ENCODE data around the gene THPO. TPM values are rescaled to one million over a fixed set of nuclear protein-coding genes. Genes with fewer than 3 reads are reported as not detected.

THPO gene
- 0.35 and 0.69 TPM in 2 replicates for total RNA-seq

DNA sequence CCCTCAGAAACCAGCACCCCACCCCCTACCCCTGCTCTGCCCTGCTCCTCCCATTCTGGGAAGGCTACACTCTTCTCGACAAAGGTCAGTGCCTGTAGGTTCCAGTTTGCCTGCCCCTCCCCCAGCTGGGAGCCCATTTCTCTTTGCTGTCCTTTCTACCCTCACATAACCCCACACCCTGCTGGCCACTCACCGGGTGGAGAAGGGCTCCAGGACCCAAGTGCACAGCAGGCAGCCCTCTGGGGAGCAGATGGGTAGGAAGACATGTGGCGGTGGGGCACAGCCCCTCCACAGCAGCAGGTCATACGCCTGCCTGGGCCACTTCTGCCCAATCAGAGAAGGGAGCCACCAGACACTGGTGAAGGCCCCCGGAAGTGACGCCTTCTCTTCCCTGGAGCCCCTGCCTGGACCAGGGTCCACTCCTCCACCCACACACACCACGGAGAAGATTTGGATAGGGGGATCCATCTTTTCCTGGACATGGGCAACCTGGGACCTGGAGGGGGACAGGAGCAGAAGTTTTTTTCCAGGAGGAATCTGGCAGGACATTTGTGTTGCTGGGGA lies at the start of gene THPO:
THPO (minus strand) TSS at position 326 of the 564 bp plus-strand sequence. CDS start 1,948 bp downstream, outside the sequence.
- DNase-seq (ENCODE audit: low read depth), result peak; percentile 43

DNA sequence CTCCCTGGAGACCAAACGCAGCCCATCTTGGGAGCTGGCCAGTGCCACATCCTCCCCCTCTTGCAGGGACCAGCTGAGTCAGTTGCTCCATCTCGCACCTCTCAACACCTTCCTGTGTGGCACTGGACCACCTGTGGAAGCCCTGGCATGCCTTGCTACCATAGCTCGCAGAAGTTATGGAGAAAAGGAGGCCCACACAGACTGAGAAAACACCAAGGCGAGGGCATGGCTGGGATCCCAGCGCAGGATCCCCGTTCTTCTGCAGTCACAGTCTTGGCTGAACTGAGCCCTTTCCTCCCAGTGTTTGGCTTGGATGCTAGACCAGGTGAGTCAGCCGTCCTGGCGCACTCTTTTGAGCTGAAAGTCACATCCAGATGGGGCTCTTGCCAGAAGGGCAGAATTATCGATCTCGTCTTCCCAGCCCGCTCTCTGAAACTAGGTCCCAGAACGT lies 48.7 kb upstream of the THPO start:
- DNase-seq (ENCODE audit: low read depth), result no peak

DNA sequence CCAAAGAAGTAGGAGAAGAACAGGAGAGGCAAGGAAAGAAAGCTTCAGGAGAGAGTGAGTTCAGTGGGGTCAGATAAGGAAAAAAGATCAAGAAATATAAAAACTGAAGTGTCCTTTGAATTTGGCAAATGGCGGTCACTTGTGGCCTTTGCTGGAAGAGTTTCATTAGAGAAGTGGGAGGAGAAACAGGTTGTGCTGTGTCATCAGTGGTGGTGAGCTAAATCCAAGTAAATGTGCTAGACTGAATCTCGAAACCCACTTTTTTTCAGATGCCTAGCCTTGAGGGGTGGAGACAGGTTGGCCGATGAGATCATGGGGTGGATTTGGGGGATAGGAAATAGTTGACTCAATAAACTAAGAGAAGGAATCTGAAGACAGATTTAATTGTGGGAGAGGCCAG lies 45.6 kb upstream of the THPO start:
- no peak for DNase-seq (ENCODE audit: low read depth)

DNA sequence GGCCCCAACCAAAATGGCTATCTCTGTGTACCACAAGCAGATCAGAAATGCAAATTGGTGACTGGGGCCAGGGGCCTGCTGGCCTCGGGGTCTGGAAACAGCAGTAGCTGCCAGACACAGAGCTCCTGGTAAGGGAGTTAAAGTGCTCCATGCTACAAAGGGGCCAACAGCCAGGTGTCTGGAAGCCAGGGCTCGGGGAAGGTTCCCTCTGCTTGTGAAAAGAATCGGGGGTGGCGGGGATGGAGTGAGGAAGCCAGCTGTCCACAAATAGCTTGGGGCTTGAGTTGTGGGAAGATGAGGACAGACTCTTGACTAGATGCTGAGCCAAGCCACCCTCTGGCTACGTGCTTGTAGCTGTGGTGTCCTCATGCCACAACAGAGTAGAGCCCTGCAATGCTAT lies 41.2 kb upstream of the THPO start:
- no peak for DNase-seq (ENCODE audit: low read depth)

DNA sequence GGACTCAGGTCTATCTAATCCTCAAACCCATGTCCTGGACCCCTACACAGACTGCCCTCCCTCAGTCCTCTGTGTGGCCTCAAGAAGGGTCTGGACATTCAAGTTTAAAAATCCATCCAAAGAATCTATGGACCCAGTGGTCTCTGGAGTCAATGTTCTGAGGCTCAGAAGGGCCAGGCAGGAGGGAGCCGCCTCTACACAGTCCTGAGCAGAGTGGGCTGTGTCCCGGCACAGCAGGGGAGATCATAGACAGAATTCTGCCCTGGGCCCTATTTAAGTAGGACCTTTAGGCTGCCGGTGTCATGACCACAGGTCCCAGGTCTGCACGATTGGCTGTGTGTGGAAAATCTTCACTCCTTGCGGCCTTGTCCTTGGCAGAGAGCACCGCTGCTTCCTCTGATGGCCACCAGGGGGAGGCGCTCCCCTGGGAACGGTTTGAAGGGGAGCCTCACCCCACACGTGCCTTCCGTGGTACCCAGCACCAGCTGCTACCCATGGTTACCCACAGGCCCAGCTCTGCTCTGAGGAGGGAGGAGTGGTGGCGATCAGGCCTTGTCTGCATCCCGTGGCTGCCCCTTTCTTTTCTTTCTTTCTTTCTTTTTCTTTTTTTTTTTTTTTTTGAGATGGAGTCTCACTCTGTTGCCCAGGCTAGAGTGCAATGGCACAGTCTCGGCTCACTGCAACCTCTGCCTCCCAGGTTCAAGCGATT lies 39.8 kb upstream of the THPO start:
- peak; percentile 23 for DNase-seq (ENCODE audit: low read depth)

DNA sequence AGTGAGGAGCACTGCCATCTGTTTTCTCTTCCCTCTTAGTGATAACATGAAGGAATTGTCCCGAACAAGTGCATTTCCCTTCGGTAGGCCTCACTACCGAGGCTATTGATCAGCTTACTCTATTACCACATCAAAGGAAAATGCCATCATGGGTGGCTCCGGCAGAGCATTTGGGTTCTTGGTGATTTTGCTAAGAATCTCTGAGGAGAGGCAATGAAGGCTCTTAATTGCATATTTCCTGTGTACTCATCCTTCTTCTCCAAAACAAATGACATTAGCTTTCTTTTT lies 37.1 kb upstream of the THPO start:
- no peak for DNase-seq (ENCODE audit: low read depth)

DNA sequence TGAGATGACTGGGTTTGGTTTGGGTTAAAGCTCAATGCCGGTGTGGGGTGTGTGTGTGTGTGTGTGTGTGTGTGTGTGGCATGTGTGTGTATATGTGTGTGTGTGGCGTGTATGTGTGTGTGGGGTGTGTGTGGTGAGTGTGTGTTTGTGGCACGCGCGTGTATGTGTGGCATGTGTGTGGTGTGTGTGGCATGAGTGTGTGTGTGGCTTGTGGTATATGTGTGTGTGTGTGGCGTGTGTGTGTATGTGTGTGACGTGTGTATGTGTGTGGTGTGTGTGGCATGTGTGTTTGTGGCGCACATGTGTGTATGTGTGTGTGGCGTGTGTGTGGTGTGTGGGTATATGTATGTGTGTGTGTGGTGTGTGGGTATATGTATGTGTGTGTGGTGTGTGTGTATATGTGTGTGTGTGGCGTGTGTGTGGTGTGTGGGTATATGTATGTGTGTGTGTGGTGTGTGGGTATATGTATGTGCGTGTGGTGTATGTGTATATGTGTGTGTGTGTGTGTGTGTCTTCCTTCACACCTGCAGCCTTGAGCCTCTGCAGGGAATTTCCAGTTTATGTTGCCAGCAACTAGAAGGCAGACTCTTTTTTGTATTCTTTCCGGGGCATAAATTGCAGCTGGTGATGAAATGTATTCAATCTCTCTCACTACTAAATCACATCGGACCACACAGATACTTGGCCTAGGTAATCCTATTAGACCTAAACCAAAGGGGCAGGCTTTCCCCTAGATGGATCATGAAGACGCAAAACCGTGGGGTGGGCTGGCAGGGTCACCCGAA lies 36.6 kb upstream of the THPO start:
- no peak for DNase-seq (ENCODE audit: low read depth)

DNA sequence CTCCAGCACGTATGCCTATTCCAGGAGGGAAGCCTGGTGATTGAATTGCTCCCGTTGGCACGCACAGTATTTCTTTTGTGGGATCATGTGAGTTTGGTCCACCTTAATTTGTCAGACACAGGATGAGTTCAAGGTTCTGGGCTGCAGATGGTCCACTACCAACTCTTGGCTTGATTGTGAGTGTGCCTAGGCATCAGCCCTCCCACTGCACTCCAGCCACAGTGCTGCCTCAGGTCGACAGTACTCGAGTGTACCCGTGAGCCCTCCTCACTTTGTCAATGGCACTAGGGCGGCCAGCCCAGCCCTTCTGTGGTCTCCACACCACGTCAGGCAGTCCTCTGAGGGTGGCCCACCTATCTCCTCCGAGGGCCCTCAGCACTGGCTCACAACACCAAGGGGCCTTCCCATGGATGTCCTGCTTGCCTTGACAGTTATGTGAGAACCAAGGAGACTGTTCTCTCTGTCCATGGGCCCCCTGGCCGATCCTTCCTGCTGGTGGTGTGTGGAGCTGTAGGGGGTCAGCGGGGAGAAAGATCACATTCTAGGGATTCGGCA lies 32.0 kb upstream of the THPO start:
- DNase-seq (ENCODE audit: low read depth), result no peak

DNA sequence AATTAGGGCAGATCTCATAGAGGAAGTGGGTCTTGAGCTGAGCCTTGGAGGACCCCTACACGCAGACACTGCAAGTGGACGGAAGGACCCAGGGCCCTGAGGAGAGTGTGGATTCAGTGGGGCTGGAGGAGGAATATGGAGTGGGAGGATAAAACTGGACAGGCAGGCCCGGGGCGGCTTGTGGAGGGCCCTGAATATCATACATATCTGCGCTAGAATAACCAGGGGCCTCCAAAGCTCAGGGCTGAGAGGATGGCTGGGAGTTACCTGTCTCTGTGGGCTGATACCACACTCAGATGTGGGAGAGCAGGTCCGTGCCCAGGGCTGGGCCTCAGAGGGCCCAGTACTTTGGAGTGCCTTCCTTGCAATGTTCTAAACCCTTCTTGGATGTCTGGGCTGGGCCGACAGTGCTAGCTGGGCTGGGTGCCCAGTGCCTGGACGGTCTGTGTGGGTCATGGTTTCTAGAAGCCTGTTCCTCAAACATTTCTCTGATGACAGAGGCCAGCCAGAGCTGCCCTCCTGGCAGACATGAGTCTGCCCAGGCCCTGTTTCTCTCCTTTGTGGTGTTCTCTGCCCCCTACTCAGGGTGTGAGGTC lies 31.4 kb upstream of the THPO start:
- DNase-seq (ENCODE audit: low read depth), result no peak

DNA sequence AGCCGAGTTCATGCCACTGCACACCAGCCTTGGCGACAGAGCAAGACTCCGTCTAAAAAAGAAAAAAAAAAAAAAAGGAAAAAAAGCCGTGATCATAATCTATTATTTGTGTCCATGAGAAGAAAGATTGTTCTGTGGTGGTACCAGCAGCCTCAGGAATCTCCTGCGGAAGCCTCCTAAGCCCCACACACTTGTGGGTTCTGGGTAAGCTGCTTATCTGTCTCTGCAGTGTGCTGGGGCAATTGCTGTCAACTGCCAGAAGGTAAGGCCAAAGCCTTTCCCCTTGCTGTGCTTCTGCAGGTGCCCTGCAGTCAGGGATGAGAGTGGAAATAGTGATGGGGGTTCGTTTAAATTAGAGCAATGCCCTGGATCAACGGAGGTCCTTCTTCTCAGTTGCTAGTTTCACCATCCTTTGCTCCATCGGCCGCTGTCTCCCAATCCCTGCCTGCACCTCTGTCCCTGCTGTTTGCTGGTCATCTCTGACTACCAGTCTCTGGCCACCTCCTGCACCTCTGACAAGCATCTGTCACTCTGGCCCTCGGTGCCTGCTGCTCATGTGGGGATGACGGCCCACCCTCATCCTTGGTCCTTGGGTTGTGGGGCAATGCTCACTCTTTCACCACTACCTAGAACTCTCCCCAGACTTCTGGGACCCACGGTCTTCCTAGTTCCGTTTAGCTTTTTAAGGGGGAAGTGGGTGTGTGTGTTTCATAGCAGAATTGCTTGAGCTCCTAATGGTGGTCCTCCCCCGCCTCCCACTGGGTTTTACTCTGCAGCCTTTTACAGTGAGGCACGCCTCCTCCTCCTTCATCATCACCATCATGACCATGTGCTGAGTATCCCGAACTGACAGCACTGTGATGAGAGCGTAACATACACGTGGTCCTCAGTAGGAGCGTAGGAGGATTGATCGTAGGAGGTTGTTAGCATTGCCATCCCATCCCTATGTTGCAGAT lies 27.3 kb upstream of the THPO start:
- DNase-seq (ENCODE audit: low read depth), result no peak

DNA sequence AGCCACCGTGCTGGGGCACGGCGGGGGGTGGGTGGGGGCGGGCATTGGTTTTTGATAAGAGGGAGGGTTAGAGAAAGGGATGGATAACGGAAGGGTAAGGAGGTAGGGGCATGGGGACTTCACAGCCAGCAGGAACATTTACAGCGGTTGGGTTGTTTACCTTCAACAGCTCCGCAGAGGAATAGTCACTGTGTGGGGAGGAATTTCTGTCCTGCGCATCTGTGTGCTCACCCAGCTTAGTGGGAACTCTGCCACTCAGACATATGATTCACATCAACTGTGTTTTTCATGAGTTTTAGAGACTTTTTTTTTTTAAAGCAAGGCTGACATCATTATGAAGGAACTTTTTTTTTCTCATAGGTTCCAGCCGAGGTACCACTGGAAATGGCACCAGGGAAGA lies 21.4 kb upstream of the THPO start:
- peak; percentile 82 for DNase-seq (ENCODE audit: low read depth)

DNA sequence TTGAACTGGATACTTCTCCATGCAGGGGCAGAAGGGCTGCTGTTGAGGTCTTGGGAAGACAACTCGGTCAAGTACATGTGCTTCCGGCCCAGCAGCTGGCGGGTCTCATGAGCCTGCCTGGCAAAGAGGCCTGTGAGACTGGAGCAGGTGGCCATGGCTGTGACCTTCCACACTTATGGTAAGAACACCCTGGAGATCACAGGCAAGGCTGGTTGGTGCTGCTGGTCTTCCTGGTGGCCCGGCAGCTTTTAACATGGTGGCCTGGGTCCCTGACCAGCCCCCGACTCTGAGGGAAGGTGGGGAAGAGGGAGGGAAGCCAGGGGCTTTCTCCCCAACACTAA lies 17.3 kb upstream of the THPO start:
- no peak for DNase-seq (ENCODE audit: low read depth)

DNA sequence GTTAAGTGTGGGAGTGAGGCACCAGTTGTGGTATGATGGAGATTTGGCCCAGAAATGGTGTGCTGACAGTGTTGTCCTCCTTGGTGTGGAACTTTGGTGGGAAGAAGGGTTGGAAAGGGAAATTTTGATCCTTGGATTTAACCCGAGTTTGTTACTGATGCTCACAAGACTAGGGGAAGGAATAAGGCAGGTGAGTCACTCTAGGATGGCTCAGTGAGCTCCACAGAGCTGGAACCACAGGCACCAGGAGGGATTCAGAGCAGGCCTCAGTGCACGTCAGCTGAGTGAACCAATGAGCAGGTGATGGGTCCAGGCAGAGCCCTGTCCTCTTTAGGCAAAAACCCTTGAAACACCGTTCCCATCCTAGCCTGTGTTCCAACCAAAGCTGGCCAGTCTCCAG lies 13.3 kb upstream of the THPO start:
- peak; percentile 83 for DNase-seq (ENCODE audit: low read depth)

DNA sequence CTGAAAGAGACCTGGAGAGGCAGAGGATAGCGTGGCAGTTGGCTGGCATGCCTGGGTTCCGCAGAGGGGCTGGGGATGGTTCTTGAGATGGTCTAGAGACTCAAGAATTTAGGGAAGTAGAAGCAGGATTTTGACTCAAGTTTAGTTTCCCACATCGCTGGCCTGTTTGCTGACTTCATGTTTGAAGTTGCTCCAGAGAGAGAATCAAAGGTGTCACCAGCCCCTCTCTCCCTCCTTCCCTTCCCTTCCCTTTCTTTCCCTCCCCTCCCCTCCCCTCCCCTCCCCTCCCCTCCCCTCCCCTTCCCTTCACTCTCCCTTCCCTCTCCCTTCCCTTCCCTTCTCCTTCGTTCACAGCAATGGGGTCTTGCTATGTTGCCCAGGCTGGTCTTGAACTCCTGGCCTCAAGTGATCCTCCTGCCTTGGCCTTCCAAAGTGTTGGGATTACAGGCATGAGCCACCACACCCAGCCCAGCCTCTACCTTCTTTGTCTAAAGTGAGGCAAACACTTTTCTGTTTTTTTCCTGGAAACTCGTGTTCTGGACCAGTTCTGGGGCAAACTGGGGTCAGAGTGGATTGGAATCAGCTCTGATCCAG lies 12.0 kb upstream of the THPO start:
- DNase-seq (ENCODE audit: low read depth), result peak; percentile 13

DNA sequence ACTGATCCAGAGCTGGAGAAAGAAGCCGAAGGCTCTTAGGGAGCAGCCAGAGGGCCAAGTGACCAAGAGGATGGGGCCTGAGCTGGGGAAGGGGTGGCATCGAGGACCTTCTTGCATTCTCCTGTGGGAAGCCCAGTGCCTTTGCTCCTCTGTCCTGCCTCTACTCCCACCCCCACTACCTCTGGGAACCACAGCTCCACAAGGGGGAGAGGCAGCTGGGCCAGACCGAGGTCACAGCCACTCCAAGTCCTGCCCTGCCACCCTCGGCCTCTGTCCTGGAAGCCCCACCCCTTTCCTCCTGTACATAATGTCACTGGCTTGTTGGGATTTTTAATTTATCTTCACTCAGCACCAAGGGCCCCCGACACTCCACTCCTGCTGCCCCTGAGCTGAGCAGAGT lies 11.4 kb upstream of the THPO start:
- DNase-seq (ENCODE audit: low read depth), result no peak

DNA sequence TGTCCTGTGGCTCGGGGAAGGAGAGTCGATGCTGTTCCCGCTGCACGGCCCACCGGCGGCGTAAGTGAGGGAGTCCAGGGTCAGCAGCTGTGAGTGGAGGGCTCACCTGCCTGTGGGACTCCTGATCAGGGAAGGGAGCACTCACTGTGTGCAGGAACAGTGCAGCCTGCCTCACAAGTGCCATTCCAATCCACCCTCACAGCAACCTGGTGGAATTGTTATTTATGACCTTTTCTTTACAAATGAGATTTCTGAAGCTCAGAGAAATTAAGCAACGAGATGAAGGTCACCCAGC lies 10.9 kb upstream of the THPO start:
- DNase-seq (ENCODE audit: low read depth), result no peak

DNA sequence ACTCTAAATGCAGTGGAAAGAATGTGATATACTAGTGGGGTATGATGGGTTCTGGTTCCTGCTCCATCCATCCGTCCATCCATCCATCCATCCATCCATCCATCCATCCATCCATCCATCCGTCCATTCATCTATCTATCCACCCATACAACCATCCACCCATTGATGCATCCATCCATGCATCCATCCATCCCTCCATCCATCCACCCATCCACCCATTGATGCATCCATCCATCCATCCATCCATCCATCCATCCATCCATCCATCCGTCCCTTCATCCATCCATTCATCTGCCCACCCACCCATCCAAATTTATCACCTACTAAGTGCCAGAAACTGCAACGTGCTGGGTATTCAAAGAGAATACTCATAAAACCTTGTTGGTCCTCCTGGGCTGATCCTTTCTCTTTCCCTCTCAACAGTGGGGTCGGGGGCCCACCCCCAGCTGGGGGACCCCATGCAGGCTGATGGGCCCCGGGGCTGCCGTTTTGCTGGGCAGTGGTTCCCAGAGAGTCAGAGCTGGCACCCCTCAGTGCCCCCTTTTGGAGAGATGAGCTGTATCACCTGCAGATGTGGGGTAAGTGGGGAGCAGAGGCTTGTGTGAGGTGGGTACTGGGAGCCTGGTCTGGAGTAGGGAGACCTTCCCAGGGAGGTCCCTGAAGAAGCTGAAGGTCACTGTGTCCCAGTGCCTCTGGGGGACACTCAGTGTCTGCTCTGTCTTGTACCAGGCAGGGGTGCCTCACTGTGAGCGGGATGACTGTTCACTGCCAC lies 10.3 kb upstream of the THPO start:
- no peak for DNase-seq (ENCODE audit: low read depth)

DNA sequence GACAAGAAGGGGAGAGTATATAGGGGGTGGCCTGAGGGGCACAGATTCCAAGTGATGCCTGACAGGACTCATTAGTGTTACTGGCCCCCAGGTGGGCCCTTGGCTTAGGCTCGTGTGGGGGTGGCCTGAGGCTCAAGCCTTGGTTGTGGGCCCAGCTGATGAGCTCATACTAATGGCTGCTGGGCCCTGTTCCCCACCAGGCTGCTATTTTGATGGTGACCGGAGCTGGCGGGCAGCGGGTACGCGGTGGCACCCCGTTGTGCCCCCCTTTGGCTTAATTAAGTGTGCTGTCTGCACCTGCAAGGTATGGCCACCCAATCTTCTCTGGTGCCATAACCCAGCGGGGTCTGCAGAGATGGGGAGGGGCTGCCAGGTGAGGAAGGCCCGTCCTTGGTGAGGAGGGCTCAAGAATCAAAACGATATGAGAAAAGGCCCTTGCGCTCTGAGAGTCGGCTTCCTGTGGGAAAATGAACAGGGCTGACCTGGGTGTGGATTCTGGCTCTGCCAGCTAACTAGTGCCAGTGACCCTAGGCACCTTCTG lies 9.2 kb upstream of the THPO start:
- DNase-seq (ENCODE audit: low read depth), result no peak

DNA sequence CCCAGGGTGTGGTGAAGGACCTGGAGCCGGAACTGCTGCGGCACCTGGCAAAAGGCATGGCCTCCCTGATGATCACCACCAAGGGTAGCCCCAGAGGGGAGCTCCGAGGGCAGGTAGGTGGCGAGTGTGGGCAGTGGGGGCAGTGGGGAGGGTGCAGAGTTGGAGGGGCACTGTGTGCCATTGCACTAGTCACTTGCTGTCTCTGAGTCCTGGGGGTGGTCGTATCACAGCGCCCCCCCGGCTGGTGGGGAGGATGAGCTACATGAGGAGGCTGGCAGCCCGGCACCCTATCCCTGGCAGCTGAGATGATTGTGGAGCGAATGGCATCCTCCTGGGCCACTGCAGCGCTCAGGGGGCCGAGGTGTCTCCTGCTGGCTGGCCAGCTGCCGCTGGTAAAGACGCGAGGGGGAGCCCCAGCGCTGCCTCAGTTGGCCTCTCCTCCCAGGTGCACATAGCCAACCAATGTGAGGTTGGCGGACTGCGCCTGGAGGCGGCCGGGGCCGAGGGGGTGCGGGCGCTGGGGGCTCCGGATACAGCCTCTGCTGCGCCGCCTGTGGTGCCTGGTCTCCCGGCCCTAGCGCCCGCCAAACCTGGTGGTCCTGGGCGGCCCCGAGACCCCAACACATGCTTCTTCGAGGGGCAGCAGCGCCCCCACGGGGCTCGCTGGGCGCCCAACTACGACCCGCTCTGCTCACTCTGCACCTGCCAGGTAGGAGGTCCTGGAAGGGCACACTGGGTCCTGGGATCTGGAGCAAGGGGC lies 8.2 kb upstream of the THPO start:
- no peak for DNase-seq (ENCODE audit: low read depth)

All from renal cortical epithelial cell (primary cell).